HCT116 (cell line): ENCODE measurements around the gene NIFK. TPM values are rescaled to one million over a fixed set of nuclear protein-coding genes. Genes with fewer than 3 reads are reported as not detected.

Source experiments
- ATAC-seq: fragments of 200-7000 bp; cut with Tn5 transposase; 2 replicates; pipeline ENCODE4 v1.9.1; 2020; ENCODE audit warnings: mild to moderate bottlenecking, moderate library complexity
- BruUV-seq: library from RNA; stranded (reverse); fragments of 400-500 nt; replicated peaks from 2 replicates; lab custom pipeline; 2021; lab: Mats Ljungman, UMichigan
- CTCF ChIA-PET: fragments of 300-600 bp; sonication (Branson Sonifier 250); formaldehyde crosslinking; loops from one replicate; lab custom pipeline; 2021; ENCODE audit warnings: antibody characterized with exemption; lab: Charles Lee
- POLR2A ChIA-PET: fragments of 300-600, 350-600 bp; sonication (Branson Sonifier 250); formaldehyde crosslinking; loops from one replicate; lab custom pipeline; 2021; ENCODE audit warnings: antibody characterized with exemption; lab: Charles Lee
- RAD21 ChIA-PET, 2 experiments: fragments of 300-600 bp; sonication (Branson Sonifier 250); formaldehyde crosslinking; loops; one replicate each; lab custom pipeline; 2023; ENCODE audit warnings: low total read pairs in 2 of 2; ENCODE audit not compliant: uncharacterized antibody in 2 of 2, unreplicated experiment in 2 of 2, low non-redundant PET in 1 of 2; lab: Charles Lee
- DNase-seq: peaks from one replicate; pipeline ENCODE4 v3.0.0-alpha.2; 2010; ENCODE audit warnings: low read depth, low spot score
- H2AFZ ChIP-seq: fragments of 200-600 bp; shearing (Covaris generic), sonication (generic); 2 replicates; pipeline ENCODE4 v1.6.1; 2017; ENCODE audit warnings: low read depth, mixed run types, mixed read lengths, antibody characterized with exemption, low read length; ENCODE audit not compliant: poor library complexity, severe bottlenecking
- H3K27ac ChIP-seq: 2 replicates; pipeline ENCODE4 v1.5.1; 2012; ENCODE audit warnings: low read depth, low read length
- H3K27me3 ChIP-seq: fragments of 200-600 bp; sonication (generic); 2 replicates; pipeline ENCODE4 v1.6.1; 2016; ENCODE audit warnings: mixed run types, low read length, mixed read lengths; ENCODE audit not compliant: insufficient read depth
- H3K36me3 ChIP-seq, 2 experiments: fragments of 200-500 bp in 1 of 2; fragments of 200-600 bp in 1 of 2; sonication (Bioruptor generic) in 1 of 2; sonication (generic) in 1 of 2; 2 replicates each; pipeline versions ENCODE4 v1.5.1 to v1.6.1; 2014 to 2016; ENCODE audit warnings: low read length in 2 of 2, inconsistent platforms in 1 of 2, mixed read lengths in 1 of 2, mixed run types in 1 of 2; ENCODE audit not compliant: insufficient read depth in 2 of 2, control insufficient read depth in 1 of 2
- H3K4me1 ChIP-seq, 2 experiments: fragments of 200-600 bp in 1 of 2; sonication (generic) in 1 of 2; 2 replicates each; pipeline versions ENCODE4 v1.5.1 to v1.6.1; 2012 to 2017; ENCODE audit warnings: low read length in 2 of 2, inconsistent platforms in 1 of 2, mild to moderate bottlenecking in 1 of 2, mixed read lengths in 1 of 2, mixed run types in 1 of 2, moderate library complexity in 1 of 2; ENCODE audit not compliant: insufficient read depth in 2 of 2, control insufficient read depth in 1 of 2
- H3K4me2 ChIP-seq: fragments of 200-600 bp; sonication (generic); 2 replicates; pipeline ENCODE4 v1.6.1; 2017; ENCODE audit warnings: mixed run types, low read length, mixed read lengths
- H3K4me3 ChIP-seq, 2 experiments: fragments of 200-600 bp in 1 of 2; sonication (generic) in 1 of 2; replicated peaks in 1 of 2; 2 replicates each; pipeline ENCODE4 v1.5.1; 2011 to 2016; ENCODE audit warnings: low read length in 2 of 2, control low read depth in 1 of 2, low read depth in 1 of 2, mild to moderate bottlenecking in 1 of 2, mixed read lengths in 1 of 2, mixed run types in 1 of 2
- H3K79me2 ChIP-seq: fragments of 200-600 bp; sonication (generic); 2 replicates; pipeline ENCODE4 v1.6.1; 2017; ENCODE audit warnings: mild to moderate bottlenecking, mixed run types, low read length, moderate library complexity, mixed read lengths; ENCODE audit not compliant: insufficient read depth
- H3K9ac ChIP-seq: fragments of 200-600 bp; sonication (generic); 2 replicates; pipeline ENCODE4 v1.6.1; 2016; ENCODE audit warnings: low read length, mixed read lengths
- H3K9me2 ChIP-seq: fragments of 200-600 bp; sonication (generic), shearing (Covaris generic); 2 replicates; pipeline ENCODE4 v1.6.1; 2017; ENCODE audit warnings: mixed run types, mild to moderate bottlenecking, moderate library complexity; ENCODE audit not compliant: insufficient read depth
- H3K9me3 ChIP-seq, 2 experiments: fragments of 200-500 bp in 1 of 2; fragments of 200-600 bp in 1 of 2; sonication (Bioruptor generic) in 1 of 2; sonication (generic) in 1 of 2; 2 replicates each; pipeline ENCODE4 v1.6.1; 2014 to 2017; ENCODE audit warnings: low read length in 2 of 2, mixed read lengths in 2 of 2, inconsistent platforms in 1 of 2, low read depth in 1 of 2, mild to moderate bottlenecking in 1 of 2, mixed run types in 1 of 2, moderate library complexity in 1 of 2; ENCODE audit not compliant: control insufficient read depth in 1 of 2, insufficient read depth in 1 of 2
- H4K20me1 ChIP-seq: fragments of 200-600 bp; sonication (generic), shearing (Covaris generic); 2 replicates; pipeline ENCODE4 v1.6.1; 2017; ENCODE audit warnings: mixed run types, mild to moderate bottlenecking, moderate library complexity; ENCODE audit not compliant: insufficient read depth
- ATF3 ChIP-seq: IDR thresholded peaks from 2 replicates; pipeline ENCODE4 v1.6.1; 2012
- CBX3 ChIP-seq: IDR thresholded peaks from 2 replicates; pipeline ENCODE4 v1.6.1; 2012; ENCODE audit warnings: low read depth
- CEBPB ChIP-seq: IDR thresholded peaks from 2 replicates; pipeline ENCODE4 v1.6.1; 2012; ENCODE audit warnings: low read depth
- CTCF ChIP-seq, 3 experiments: fragments of 200-600 bp in 1 of 3; sonication (generic) in 1 of 3; IDR thresholded peaks in 2 of 3; conservative IDR thresholded peaks in 1 of 3; 2 replicates each; pipeline ENCODE4 v1.5.1; 2012 to 2017; ENCODE audit warnings: low read depth in 2 of 3, low read length in 2 of 3, antibody characterized with exemption in 1 of 3, borderline replicate concordance in 1 of 3, control low read depth in 1 of 3, mild to moderate bottlenecking in 1 of 3, mixed read lengths in 1 of 3, mixed run types in 1 of 3, moderate library complexity in 1 of 3; ENCODE audit not compliant: insufficient read depth in 1 of 3
- EGR1 ChIP-seq: IDR thresholded peaks from 2 replicates; pipeline ENCODE4 v1.6.1; 2012; ENCODE audit warnings: low read depth
- ELF1 ChIP-seq: IDR thresholded peaks from 2 replicates; pipeline ENCODE4 v1.6.1; 2012; ENCODE audit warnings: low read depth, borderline replicate concordance
- EZH2 ChIP-seq: fragments of 200-600 bp; sonication (generic); IDR thresholded peaks from 2 replicates; pipeline ENCODE4 v1.6.1; 2017; ENCODE audit warnings: antibody characterized with exemption, mixed run types
- EZH2phosphoT487 ChIP-seq: fragments of 200-600 bp; IDR thresholded peaks from 2 replicates; pipeline ENCODE4 v1.6.1; 2018; ENCODE audit warnings: antibody characterized with exemption, borderline replicate concordance
- JUND ChIP-seq: IDR thresholded peaks from 2 replicates; pipeline ENCODE4 v1.6.1; 2012
- MAX ChIP-seq: IDR thresholded peaks from 2 replicates; pipeline ENCODE4 v1.6.1; 2012
- POLR2A ChIP-seq: IDR thresholded peaks from 2 replicates; pipeline ENCODE4 v1.7.0; 2011; ENCODE audit warnings: borderline replicate concordance; ENCODE audit not compliant: insufficient read depth, insufficient read length; ENCODE audit errors: extremely low read depth
- POLR2AphosphoS5 ChIP-seq: IDR thresholded peaks from 2 replicates; pipeline ENCODE4 v1.6.1; 2011; ENCODE audit warnings: mild to moderate bottlenecking, low read depth, low read length, moderate library complexity
- RAD21 ChIP-seq: IDR thresholded peaks from 2 replicates; pipeline ENCODE4 v1.6.1; 2012; ENCODE audit warnings: low read depth, mild to moderate bottlenecking
- SIN3A ChIP-seq: IDR thresholded peaks from 2 replicates; pipeline ENCODE4 v1.6.1; 2012; ENCODE audit warnings: low read depth
- SP1 ChIP-seq: IDR thresholded peaks from 2 replicates; pipeline ENCODE4 v1.6.1; 2012; ENCODE audit warnings: low read depth
- SRF ChIP-seq: IDR thresholded peaks from 2 replicates; pipeline ENCODE4 v1.6.1; 2012; ENCODE audit warnings: low read depth
- TCF7L2 ChIP-seq: IDR thresholded peaks from 2 replicates; pipeline ENCODE4 v1.7.0; 2011; ENCODE audit warnings: borderline replicate concordance, inconsistent platforms; ENCODE audit not compliant: insufficient read depth, insufficient read length; ENCODE audit errors: extremely low read depth
- YY1 ChIP-seq: IDR thresholded peaks from 2 replicates; pipeline ENCODE4 v1.6.1; 2011; ENCODE audit warnings: low read length, low read depth, moderate library complexity, mild to moderate bottlenecking; ENCODE audit not compliant: insufficient replicate concordance; ENCODE audit errors: extremely low read depth
- ZBTB33 ChIP-seq: IDR thresholded peaks from 2 replicates; pipeline ENCODE4 v1.6.1; 2011; ENCODE audit warnings: mild to moderate bottlenecking, low read length, moderate library complexity; ENCODE audit not compliant: insufficient replicate concordance; ENCODE audit errors: extremely low read depth
- ZNF274 ChIP-seq: fragments of 200-500 bp; sonication (Bioruptor generic); IDR thresholded peaks from 2 replicates; pipeline ENCODE4 v1.6.1; 2014; ENCODE audit warnings: mild to moderate bottlenecking, low read depth, low read length, inconsistent platforms
- intact Hi-C: fragments of 100-400 bp; cut with micrococcal nuclease; formaldehyde crosslinking; loops from 2 replicates; pipeline ENCODE4 v1.10.0; 2022
- total RNA-seq: library from RNA; stranded (reverse); gene quantifications from one replicate; pipeline ENCODE4 v1.2.1, GENCODE V29; 2021; ENCODE audit not compliant: unreplicated experiment

The NIFK gene
- total RNA-seq, 1 experiment from 2014 or later: 93.2 TPM

GRCh38 chr2:121688820-121689219 lies 47.9 kb downstream of the NIFK start:
- intact Hi-C loops: loop anchor here (5.0 kb wide), 1 partner anchor 37 kb away; no protein-coding TSS in a partner anchor
- Histone ChIP-seq H3K9me2 (no peaks in the 10 kb centered on the region), H3K79me2 (no peaks in the 10 kb centered on the region), H3K9ac (no peak overlapping the region), H3K4me1 (no peaks in the 10 kb centered on the region), H2AFZ (no peak overlapping the region), H3K9me3 (peaks cover under 1 to 2% of the 10 kb centered on the region in 2 experiments; a peak in 2 of 4 replicates), H3K4me2 (no peak overlapping the region), H3K36me3 (no peaks in the 10 kb centered on the region), H3K27me3 (no peaks in the 10 kb centered on the region), H3K27ac (no peak overlapping the region), H3K4me3 (no peak overlapping the region), H4K20me1 (no peaks in the 10 kb centered on the region)
- ChIA-PET CTCF (interaction anchor here (1.1 to 2.1 kb wide), 2 partner anchors 11 to 158 kb away, joined by 5 to 11 read pairs; partner anchors contain the start of gene RNU4ATAC), RAD21 (no interaction called here), POLR2A (interaction anchor here (2.7 kb wide), 1 partner anchor 11 kb away, joined by 6 read pairs; no protein-coding TSS in a partner anchor)
- DNase-seq (no peak), ATAC-seq (no peak)
- TF ChIP-seq ATF3: no peak
- TF ChIP-seq JUND: no peak
- no peak for TF ChIP-seq EGR1
- no peak for TF ChIP-seq SIN3A
- TF ChIP-seq CTCF (IDR thresholded peaks at IDR 0.05 in 2 of 3, conservative IDR thresholded peaks at IDR 0.05 in 1 of 3; ENCODE audit: borderline replicate concordance in 1 of 3, insufficient read depth in 1 of 3, low read depth in 2 of 3, low read length in 2 of 3): no peak
- no peak for TF ChIP-seq CEBPB
- TF ChIP-seq SP1: no peak
- TF ChIP-seq CBX3: no peak
- TF ChIP-seq TCF7L2: no peak
- no peak for TF ChIP-seq SRF
- TF ChIP-seq POLR2A: no peak
- TF ChIP-seq RAD21: no peak
- no peak for TF ChIP-seq ELF1
- TF ChIP-seq EZH2: no peak
- no peak for TF ChIP-seq YY1
- no peak for TF ChIP-seq POLR2AphosphoS5
- TF ChIP-seq ZBTB33: no peak
- TF ChIP-seq EZH2phosphoT487: no peak
- TF ChIP-seq MAX: no peak
- TF ChIP-seq ZNF274: no peak
- no TSS peak for BruUV-seq
